Suprapubic skin (tissue), 4 donors: ENCODE data around the gene SLC37A1. TPM values are rescaled to one million over a fixed set of nuclear protein-coding genes. Genes with fewer than 3 reads are reported as not detected.

Source experiments
- DNase-seq, 2 donors: peaks; one replicate each; pipeline ENCODE4 v3.0.0-alpha.2; 2019; ENCODE audit warnings: low spot score in 2 of 2
- H3K27ac ChIP-seq: fragments of 200-600 bp; sonication (generic); one replicate; pipeline ENCODE4 v1.5.1; 2019
- H3K27me3 ChIP-seq: fragments of 200-600 bp; sonication (generic); one replicate; pipeline ENCODE4 v1.5.1; 2019
- H3K36me3 ChIP-seq: fragments of 200-600 bp; sonication (generic); one replicate; pipeline ENCODE4 v1.5.1; 2019
- H3K4me1 ChIP-seq: fragments of 200-600 bp; sonication (generic); one replicate; pipeline ENCODE4 v1.5.1; 2019
- H3K4me3 ChIP-seq: fragments of 200-600 bp; sonication (generic); one replicate; pipeline ENCODE4 v1.5.1; 2019; ENCODE audit warnings: mild to moderate bottlenecking
- H3K9me3 ChIP-seq: fragments of 200-600 bp; sonication (generic); one replicate; pipeline ENCODE4 v1.5.1; 2019
- CTCF ChIP-seq, 2 donors: fragments of 200-600 bp in 1 of 2; fragments of 450-650 bp in 1 of 2; sonication (generic) in 1 of 2; IDR thresholded peaks; one replicate each; pipeline ENCODE4 v1.5.1; 2016 to 2019; ENCODE audit warnings: antibody characterized with exemption in 2 of 2, mild to moderate bottlenecking in 1 of 2, moderate library complexity in 1 of 2
- EP300 ChIP-seq: sonication (generic); formaldehyde crosslinking; IDR thresholded peaks from one replicate; pipeline ENCODE4 v1.6.1; 2017; ENCODE audit warnings: antibody characterized with exemption
- POLR2A ChIP-seq, 2 donors: fragments of 450-650 bp; IDR thresholded peaks; one replicate each; pipeline ENCODE4 v1.6.1; 2017; ENCODE audit warnings: antibody characterized with exemption in 2 of 2, mild to moderate bottlenecking in 2 of 2, moderate library complexity in 2 of 2
- POLR2AphosphoS5 ChIP-seq, 3 donors: sonication (generic); formaldehyde crosslinking; IDR thresholded peaks; one replicate each; pipeline ENCODE4 v1.6.1; 2017; ENCODE audit warnings: antibody characterized with exemption in 3 of 3
- WGBS: methylation state at CpG from one replicate; pipeline ENCODE4 v1.1.5; 2018; 5-methylcytosine and 5-hydroxymethylcytosine counted together
- total RNA-seq, 4 donors: library from RNA; depleted of rRNA; stranded (reverse); fragments of >200 nt; gene quantifications; one replicate each; pipeline ENCODE4 v1.1.0, GENCODE V29; 2016

The SLC37A1 gene
- total RNA-seq, 4 donors from 2014 or later, result 10.2 to 23.1 (median 19.6) TPM

GRCh38 chr21:42568866-42569731, 55.4 kb downstream of the SLC37A1 start:
- 96% methylated on average over 26 of the region's 35 CpGs for WGBS
- H3K36me3 ChIP-seq, result peaks cover 50% of the 10 kb centered on the region

GRCh38 chr21:42569732-42570301, 56.2 kb downstream of the SLC37A1 start:
- no peaks in the 10 kb centered on the region for H3K9me3 ChIP-seq
- peak; percentile 37 to 54 for DNase-seq
- TF ChIP-seq EP300 (no peak), POLR2A (IDR thresholded peaks at IDR 0.05) (no peak), CTCF (IDR thresholded peaks at IDR 0.05) (no peak), POLR2AphosphoS5 (IDR thresholded peaks at IDR 0.05) (no peak)
- WGBS, result 96% methylated on average over 22 of the region's 31 CpGs
- H3K4me3 ChIP-seq, result no peak overlapping the region
- H3K36me3 ChIP-seq, result peaks cover 44% of the 10 kb centered on the region
- H3K27ac ChIP-seq, result no peak overlapping the region
- H3K4me1 ChIP-seq, result no peaks in the 10 kb centered on the region
- no peaks in the 10 kb centered on the region for H3K27me3 ChIP-seq

More at GRCh38 chr21:42568866-42569731, 55.4 kb downstream of the SLC37A1 start:
- no peaks in the 10 kb centered on the region for H3K9me3 ChIP-seq
- no peaks in the 10 kb centered on the region for H3K27me3 ChIP-seq
- H3K4me1 ChIP-seq, result no peaks in the 10 kb centered on the region
- H3K27ac ChIP-seq, result no peak overlapping the region
- TF ChIP-seq POLR2AphosphoS5 (IDR thresholded peaks at IDR 0.05) (no peak), EP300 (no peak), POLR2A (IDR thresholded peaks at IDR 0.05) (no peak), CTCF (IDR thresholded peaks at IDR 0.05) (no peak)
- no peak overlapping the region for H3K4me3 ChIP-seq
- peak; percentile 40 to 52 for DNase-seq

GRCh38 chr21:42570362-42570761, 56.7 kb downstream of the SLC37A1 start:
- 94% methylated on average over 9 of the region's 9 CpGs for WGBS
- DNase-seq, result peak; percentile 28 to 44
- no peak overlapping the region for H3K27ac ChIP-seq
- no peak overlapping the region for H3K4me3 ChIP-seq
- no peaks in the 10 kb centered on the region for H3K9me3 ChIP-seq
- no peaks in the 10 kb centered on the region for H3K4me1 ChIP-seq
- H3K27me3 ChIP-seq, result no peaks in the 10 kb centered on the region
- H3K36me3 ChIP-seq, result peaks cover 47% of the 10 kb centered on the region
- TF ChIP-seq CTCF (IDR thresholded peaks at IDR 0.05) (no peak), EP300 (no peak), POLR2AphosphoS5 (IDR thresholded peaks at IDR 0.05) (no peak), POLR2A (IDR thresholded peaks at IDR 0.05) (no peak)

- H3K4me1 ChIP-seq, result no peaks in the 10 kb centered on the region
- no peaks in the 10 kb centered on the region for H3K9me3 ChIP-seq
- peak; percentile 46 to 71 for DNase-seq
- 87% methylated on average over 20 of the region's 20 CpGs for WGBS
- no peaks in the 10 kb centered on the region for H3K27me3 ChIP-seq
- peaks cover 47% of the 10 kb centered on the region for H3K36me3 ChIP-seq
- H3K27ac ChIP-seq, result no peak overlapping the region
- no peak overlapping the region for H3K4me3 ChIP-seq
- TF ChIP-seq POLR2A (IDR thresholded peaks at IDR 0.05) (no peak), EP300 (no peak), POLR2AphosphoS5 (IDR thresholded peaks at IDR 0.05) (no peak), CTCF (IDR thresholded peaks at IDR 0.05) (no peak)
Observed at GRCh38 chr21:42570841-42571387, 57.3 kb downstream of the SLC37A1 start.
